ENCODE results near the gene MRPL20.

DNA sequence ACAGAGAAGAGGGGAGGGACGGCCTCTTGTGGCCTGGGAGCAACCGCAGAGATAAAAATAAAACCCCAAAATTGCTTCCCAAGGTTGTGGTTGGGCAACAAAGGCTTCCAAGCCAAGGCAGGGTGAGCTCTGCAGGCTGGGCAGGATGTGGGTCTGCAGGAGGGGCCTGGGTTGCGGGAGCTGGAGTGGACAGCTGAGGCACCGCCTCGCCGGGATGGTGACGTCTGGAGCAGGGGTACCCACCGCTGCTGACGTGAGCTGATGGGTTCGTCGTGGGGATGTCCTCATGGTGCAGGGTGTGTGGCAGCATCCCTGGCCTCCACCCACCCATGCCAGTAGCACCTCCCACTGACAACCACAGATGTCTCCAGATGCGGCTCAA, 35.7 kb downstream of the MRPL20 start:
- TF ChIP-seq YY1 (IDR thresholded peaks at IDR 0.05; ENCODE audit: low read depth) (no peak), NFIC (IDR thresholded peaks at IDR 0.05) (no peak), EP300 (IDR thresholded peaks at IDR 0.05; ENCODE audit: borderline replicate concordance) (no peak), ZBTB7A (IDR thresholded peaks at IDR 0.05; ENCODE audit: low read depth) (no peak), EGR1 (IDR thresholded peaks at IDR 0.05) (no peak)

All from Ishikawa (cell line).